Measurements from ENCODE around the gene CTNNBIP1. TPM values are rescaled to one million over a fixed set of nuclear protein-coding genes. Genes with fewer than 3 reads are reported as not detected.

The CTNNBIP1 gene
- total RNA-seq, 1 donor from 2014 or later: 47.6 TPM

GRCh38 chr1:9866836-9867235, 43.2 kb downstream of the CTNNBIP1 start:
- no peaks in the 10 kb centered on the region for H3K4me1 ChIP-seq
- intact Hi-C loops (cut with DNase I): loop anchor here (5.0 to 10.0 kb wide), 2 partner anchors 80 to 242 kb away; no protein-coding TSS in a partner anchor
- peaks cover 33% of the 10 kb centered on the region for H3K36me3 ChIP-seq
- H3K9me3 ChIP-seq: no peaks in the 10 kb centered on the region
- H3K27me3 ChIP-seq: no peaks in the 10 kb centered on the region
- H3K27ac ChIP-seq: no peak overlapping the region
- DNase-seq (no peak), ATAC-seq (no peak)
- TF ChIP-seq, protein P1, sequence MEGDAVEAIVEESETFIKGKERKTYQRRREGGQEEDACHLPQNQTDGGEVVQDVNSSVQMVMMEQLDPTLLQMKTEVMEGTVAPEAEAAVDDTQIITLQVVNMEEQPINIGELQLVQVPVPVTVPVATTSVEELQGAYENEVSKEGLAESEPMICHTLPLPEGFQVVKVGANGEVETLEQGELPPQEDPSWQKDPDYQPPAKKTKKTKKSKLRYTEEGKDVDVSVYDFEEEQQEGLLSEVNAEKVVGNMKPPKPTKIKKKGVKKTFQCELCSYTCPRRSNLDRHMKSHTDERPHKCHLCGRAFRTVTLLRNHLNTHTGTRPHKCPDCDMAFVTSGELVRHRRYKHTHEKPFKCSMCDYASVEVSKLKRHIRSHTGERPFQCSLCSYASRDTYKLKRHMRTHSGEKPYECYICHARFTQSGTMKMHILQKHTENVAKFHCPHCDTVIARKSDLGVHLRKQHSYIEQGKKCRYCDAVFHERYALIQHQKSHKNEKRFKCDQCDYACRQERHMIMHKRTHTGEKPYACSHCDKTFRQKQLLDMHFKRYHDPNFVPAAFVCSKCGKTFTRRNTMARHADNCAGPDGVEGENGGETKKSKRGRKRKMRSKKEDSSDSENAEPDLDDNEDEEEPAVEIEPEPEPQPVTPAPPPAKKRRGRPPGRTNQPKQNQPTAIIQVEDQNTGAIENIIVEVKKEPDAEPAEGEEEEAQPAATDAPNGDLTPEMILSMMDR (IDR thresholded peaks at IDR 0.05): no peak
- no peak overlapping the region for H3K4me3 ChIP-seq

- intact Hi-C loops (cut with DNase I): loop anchor here (5.0 to 10.0 kb wide), 2 partner anchors 78 to 241 kb away; no protein-coding TSS in a partner anchor
- no peaks in the 10 kb centered on the region for H3K4me1 ChIP-seq
- TF ChIP-seq, protein P1 (IDR thresholded peaks at IDR 0.05): no peak
These were observed 44.3 kb downstream of the CTNNBIP1 start for GRCh38 chr1:9865724-9866123.

GRCh38 chr1:9863371-9863770, 46.7 kb downstream of the CTNNBIP1 start:
- Histone ChIP-seq H3K27me3 (no peaks in the 10 kb centered on the region), H3K4me3 (no peak overlapping the region), H3K4me1 (no peaks in the 10 kb centered on the region), H3K9me3 (no peaks in the 10 kb centered on the region), H3K36me3 (peaks cover 4% of the 10 kb centered on the region), H3K27ac (no peak overlapping the region)
- no peak for DNase-seq
- TF ChIP-seq, protein P1 (IDR thresholded peaks at IDR 0.05): no peak
- no peak for ATAC-seq
- intact Hi-C loops (cut with DNase I): loop anchor here (10.0 kb wide), 1 partner anchor 239 kb away; no protein-coding TSS in a partner anchor

More at GRCh38 chr1:9865724-9866123, 44.3 kb downstream of the CTNNBIP1 start:
- DNase-seq (no peak), ATAC-seq (no peak)
- Histone ChIP-seq H3K9me3 (no peaks in the 10 kb centered on the region), H3K36me3 (peaks cover 23% of the 10 kb centered on the region), H3K27me3 (no peaks in the 10 kb centered on the region), H3K4me3 (no peak overlapping the region), H3K27ac (no peak overlapping the region)

DNA sequence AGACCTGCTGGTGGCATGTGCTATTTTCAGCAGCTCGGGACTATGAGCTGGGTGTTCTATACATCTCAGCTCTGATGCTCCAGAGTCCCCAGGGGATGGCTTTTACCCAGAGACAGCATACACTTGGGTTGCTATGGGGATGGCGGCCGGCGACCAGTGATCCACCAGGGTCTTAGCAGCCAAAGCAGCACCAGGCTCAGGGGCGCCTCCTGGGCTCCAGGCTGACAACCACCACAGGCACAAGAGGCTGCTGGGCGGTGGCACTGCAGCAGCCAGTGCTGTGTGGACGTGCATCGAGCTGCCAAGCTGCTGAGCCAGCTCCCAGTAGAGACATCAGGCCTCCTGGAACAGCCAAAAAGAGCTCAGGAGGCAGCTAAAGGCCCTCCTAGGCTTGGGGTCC, 48.7 kb downstream of the CTNNBIP1 start:
- intact Hi-C loops (cut with DNase I): loop anchor here (10.0 kb wide), 1 partner anchor 237 kb away; no protein-coding TSS in a partner anchor
- no peaks in the 10 kb centered on the region for H3K36me3 ChIP-seq
- H3K4me3 ChIP-seq: no peak overlapping the region

DNA sequence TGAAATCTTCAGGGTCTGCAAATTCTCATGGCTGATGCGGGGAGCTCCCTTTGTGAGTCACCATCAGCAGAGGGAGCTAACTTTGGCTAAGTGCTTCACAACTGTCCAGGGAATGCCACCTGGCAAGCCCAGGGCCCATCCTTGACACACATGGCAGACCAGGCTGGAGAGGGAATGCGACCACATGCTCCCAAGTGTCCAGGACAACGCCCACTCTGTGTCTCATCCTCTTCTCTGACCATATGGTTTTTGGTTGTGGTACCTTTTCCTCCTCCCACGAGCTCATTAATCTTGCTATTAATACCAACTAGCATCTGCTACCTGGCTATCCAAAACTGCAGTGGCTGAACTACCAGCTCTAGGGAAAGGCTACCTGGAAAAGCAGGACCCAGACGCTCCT, 49.2 kb downstream of the CTNNBIP1 start:
- no peaks in the 10 kb centered on the region for H3K27me3 ChIP-seq
- no peak overlapping the region for H3K4me3 ChIP-seq
- DNase-seq: no peak
- H3K36me3 ChIP-seq: no peaks in the 10 kb centered on the region
- no peaks in the 10 kb centered on the region for H3K9me3 ChIP-seq
- intact Hi-C loops (cut with DNase I): loop anchor here (10.0 kb wide), 1 partner anchor 236 kb away; no protein-coding TSS in a partner anchor
- TF ChIP-seq, protein P1 (IDR thresholded peaks at IDR 0.05): no peak
- ATAC-seq: no peak
- no peak overlapping the region for H3K27ac ChIP-seq
- H3K4me1 ChIP-seq: no peaks in the 10 kb centered on the region

More for the DNA sequence above, 48.7 kb downstream of the CTNNBIP1 start:
- Histone ChIP-seq H3K9me3 (no peaks in the 10 kb centered on the region), H3K27me3 (no peaks in the 10 kb centered on the region), H3K4me1 (no peaks in the 10 kb centered on the region), H3K27ac (no peak overlapping the region)
- DNase-seq: no peak
- TF ChIP-seq, protein P1 (IDR thresholded peaks at IDR 0.05): no peak
- no peak for ATAC-seq
